Nephron progenitor cell (in vitro differentiated cells): ENCODE data around the gene EFNA1.
"Not testable (repeated sequence)": the region's sequence is repeated elsewhere in the genome, so short reads cannot be mapped to it uniquely, and the experiment has no call there.

ENCODE experiments used
- DNase-seq: peaks from one replicate; pipeline ENCODE4 v3.0.0; 2021
- H3K27ac Mint-ChIP-seq: 2 replicates; pipeline ENCODE4 v1.8.0; 2021; ENCODE audit warnings: mild to moderate bottlenecking, moderate library complexity, mixed read lengths
- H3K27me3 Mint-ChIP-seq: 2 replicates; pipeline ENCODE4 v1.8.0; 2021; ENCODE audit warnings: mild to moderate bottlenecking, low read depth, mixed read lengths; ENCODE audit not compliant: poor library complexity
- H3K36me3 Mint-ChIP-seq: 2 replicates; pipeline ENCODE4 v1.8.0; 2021; ENCODE audit warnings: low read depth, mixed read lengths
- H3K4me1 Mint-ChIP-seq: 2 replicates; pipeline ENCODE4 v1.8.0; 2021; ENCODE audit warnings: mixed read lengths
- H3K4me3 Mint-ChIP-seq: 2 replicates; pipeline ENCODE4 v1.8.0; 2021; ENCODE audit warnings: mild to moderate bottlenecking, moderate library complexity, mixed read lengths
- H3K9me3 Mint-ChIP-seq: 2 replicates; pipeline ENCODE4 v1.8.0; 2021; ENCODE audit warnings: mild to moderate bottlenecking, moderate library complexity, mixed read lengths
- TF ChIP-seq, protein P1 (sequence below): fragments of 200-600 bp; sonication (generic); IDR thresholded peaks from 2 replicates; pipeline ENCODE4 v1.5.0; 2021; ENCODE audit warnings: antibody characterized with exemption

EFNA1 gene

DNA sequence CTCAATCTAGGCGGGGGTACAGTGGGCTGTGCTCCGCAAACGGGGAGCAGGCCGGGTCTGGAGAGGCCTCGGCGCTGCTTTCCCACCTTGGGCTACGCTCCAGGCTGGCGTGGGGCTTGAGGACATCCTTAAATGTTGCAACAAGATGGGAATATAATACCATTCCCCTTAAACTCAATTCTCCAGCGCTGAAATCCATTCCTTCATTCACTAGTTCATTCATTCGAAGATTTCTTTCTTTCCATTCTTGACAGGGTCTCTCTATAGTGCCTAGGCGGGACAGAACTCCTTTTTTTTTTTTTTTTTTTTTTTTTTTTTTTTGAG, 12.9 kb downstream of the EFNA1 start:
- Mint-ChIP-seq H3K4me1 (peaks cover 41% of the 10 kb centered on the region), H3K27me3 (peaks cover 22% of the 10 kb centered on the region), H3K36me3 (peaks cover 16% of the 10 kb centered on the region), H3K9me3 (no peaks in the 10 kb centered on the region), H3K27ac (peak overlapping the region; percentile 72), H3K4me3 (peak overlapping the region; percentile 94)
- TF ChIP-seq, protein P1, sequence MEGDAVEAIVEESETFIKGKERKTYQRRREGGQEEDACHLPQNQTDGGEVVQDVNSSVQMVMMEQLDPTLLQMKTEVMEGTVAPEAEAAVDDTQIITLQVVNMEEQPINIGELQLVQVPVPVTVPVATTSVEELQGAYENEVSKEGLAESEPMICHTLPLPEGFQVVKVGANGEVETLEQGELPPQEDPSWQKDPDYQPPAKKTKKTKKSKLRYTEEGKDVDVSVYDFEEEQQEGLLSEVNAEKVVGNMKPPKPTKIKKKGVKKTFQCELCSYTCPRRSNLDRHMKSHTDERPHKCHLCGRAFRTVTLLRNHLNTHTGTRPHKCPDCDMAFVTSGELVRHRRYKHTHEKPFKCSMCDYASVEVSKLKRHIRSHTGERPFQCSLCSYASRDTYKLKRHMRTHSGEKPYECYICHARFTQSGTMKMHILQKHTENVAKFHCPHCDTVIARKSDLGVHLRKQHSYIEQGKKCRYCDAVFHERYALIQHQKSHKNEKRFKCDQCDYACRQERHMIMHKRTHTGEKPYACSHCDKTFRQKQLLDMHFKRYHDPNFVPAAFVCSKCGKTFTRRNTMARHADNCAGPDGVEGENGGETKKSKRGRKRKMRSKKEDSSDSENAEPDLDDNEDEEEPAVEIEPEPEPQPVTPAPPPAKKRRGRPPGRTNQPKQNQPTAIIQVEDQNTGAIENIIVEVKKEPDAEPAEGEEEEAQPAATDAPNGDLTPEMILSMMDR: no peak
- DNase-seq: no peak

DNA sequence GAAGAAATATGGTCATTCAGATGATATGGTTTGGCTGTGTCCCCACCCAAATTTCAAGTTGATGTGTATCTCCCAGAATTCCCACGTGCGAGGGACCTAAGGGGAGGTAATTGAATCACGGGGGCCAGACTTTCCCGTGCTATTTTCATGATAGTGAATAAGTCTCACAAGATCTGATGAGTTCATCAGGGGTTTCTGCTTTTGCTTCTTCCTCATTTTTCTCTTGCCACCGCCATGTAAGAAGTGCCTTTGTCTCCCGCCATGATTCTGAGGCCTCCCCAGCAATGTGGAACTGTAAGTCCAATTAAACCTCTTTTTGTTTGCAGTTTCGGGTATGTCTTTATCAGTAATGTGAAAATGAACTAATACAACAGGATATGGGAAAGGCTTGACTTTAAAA, 14.1 kb downstream of the EFNA1 start:
- no peak for DNase-seq

DNA sequence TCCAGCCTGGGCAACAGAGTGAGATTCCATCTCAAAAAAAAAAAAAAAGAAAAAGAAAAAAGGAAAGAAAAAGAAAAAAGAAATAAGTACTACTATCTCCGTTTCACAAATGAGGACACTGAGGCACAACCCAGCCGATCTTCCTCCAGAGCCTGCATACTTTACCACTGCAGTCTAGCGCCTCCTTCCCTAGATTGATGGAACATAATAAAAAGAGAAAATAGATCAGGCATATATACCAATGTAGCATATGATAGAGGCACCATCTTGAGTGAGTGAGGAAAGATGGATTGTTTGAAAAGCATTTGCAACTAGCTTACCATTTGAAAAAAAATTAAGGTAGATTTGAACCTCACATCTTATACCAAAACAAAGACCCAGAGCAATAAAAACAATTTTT, 17.8 kb downstream of the EFNA1 start:
- H3K27me3 Mint-ChIP-seq: peaks cover 39% of the 10 kb centered on the region
- TF ChIP-seq, protein P1: no peak
- no peaks in the 10 kb centered on the region for H3K4me1 Mint-ChIP-seq
- H3K4me3 Mint-ChIP-seq: no peak overlapping the region
- no peaks in the 10 kb centered on the region for H3K36me3 Mint-ChIP-seq
- H3K9me3 Mint-ChIP-seq: no peaks in the 10 kb centered on the region
- H3K27ac Mint-ChIP-seq: no peak overlapping the region
- no peak for DNase-seq

More for the DNA sequence above, 14.1 kb downstream of the EFNA1 start:
- TF ChIP-seq, protein P1: no peak
- Mint-ChIP-seq H3K4me3 (peak overlapping the region; percentile 44), H3K9me3 (no peaks in the 10 kb centered on the region), H3K4me1 (peaks cover 29% of the 10 kb centered on the region), H3K27ac (no peak overlapping the region), H3K27me3 (peaks cover 22% of the 10 kb centered on the region), H3K36me3 (peaks cover 16% of the 10 kb centered on the region)

DNA sequence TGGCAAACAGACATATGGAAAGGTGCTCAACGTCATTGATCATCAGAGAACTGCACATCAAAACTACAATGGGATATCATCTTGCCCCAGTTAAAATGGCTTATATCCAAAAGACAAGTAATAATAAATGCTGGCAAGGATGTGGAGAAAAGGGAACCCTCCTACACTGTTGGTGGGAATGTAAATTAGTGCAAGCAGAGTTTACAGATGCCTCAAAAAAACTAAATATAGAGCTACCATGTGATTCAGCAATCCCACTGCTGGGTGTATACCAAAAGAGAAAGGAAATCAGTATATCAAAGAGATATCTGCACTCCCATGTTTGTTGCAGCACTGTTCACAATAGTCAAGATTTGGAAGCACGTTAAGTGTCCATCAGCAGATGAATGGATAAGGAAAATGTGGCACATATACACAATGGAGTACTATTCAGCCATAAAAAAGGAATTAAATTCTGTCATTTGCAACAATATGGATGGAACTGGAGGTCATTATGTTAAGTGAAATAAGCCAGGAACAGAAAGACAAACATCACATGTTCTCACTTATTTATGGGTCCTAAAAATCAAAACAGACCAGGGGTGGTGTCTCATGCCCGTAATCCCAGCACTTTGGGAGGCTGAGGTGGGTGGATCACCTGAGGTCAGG, 28.4 kb downstream of the EFNA1 start:
- H3K4me3 Mint-ChIP-seq, H3K4me1 Mint-ChIP-seq, H3K27ac Mint-ChIP-seq, DNase-seq, H3K36me3 Mint-ChIP-seq, H3K9me3 Mint-ChIP-seq: not testable (repeated sequence)
- H3K27me3 Mint-ChIP-seq: peaks cover 31% of the 10 kb centered on the region

DNA sequence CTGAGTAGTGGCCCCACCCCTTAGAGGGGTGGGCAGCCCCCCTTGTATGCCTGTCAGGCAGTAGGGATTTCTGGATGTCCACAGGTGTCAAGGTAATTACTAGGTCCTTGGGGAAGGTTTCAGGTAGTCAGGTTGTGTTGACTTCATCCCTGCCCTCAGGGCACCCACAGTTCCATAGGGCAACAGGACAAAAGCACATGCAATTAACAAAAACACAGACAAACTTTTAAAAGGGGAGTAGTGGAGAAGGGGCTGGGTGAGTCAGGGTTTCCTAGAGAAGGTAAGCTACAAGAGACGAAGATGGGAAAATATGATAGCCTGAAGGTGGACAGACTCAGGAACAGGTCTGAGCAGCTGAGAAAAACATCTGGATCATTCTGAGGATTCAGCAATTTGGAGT, 31.3 kb downstream of the EFNA1 start:
- no peak overlapping the region for H3K27ac Mint-ChIP-seq
- peaks cover 12% of the 10 kb centered on the region for H3K9me3 Mint-ChIP-seq
- no peaks in the 10 kb centered on the region for H3K4me1 Mint-ChIP-seq
- no peak for DNase-seq
- no peaks in the 10 kb centered on the region for H3K36me3 Mint-ChIP-seq
- H3K4me3 Mint-ChIP-seq: no peak overlapping the region
- H3K27me3 Mint-ChIP-seq: peaks cover 16% of the 10 kb centered on the region
- TF ChIP-seq, protein P1: no peak

DNA sequence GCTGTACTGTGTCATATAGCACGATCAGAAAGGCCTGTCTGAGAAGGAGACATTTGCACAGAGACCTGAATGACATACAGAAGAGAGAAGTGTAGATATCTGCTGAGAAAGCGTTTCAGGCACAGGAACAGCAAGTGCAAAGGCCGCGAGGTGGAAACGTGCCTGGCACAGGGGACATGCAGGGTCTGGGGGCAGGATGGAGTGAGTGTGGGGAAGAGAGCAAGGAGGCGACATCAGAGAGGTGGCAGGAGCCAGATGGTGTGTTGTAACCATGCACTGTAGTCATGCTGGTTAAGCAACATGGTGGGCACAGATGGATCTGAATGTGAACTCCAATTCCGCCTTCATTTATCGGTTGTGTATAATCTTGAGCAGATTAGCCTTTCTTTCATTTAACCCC, 32.5 kb downstream of the EFNA1 start:
- Mint-ChIP-seq H3K9me3 (peaks cover 10% of the 10 kb centered on the region), H3K36me3 (no peaks in the 10 kb centered on the region), H3K4me1 (no peaks in the 10 kb centered on the region), H3K27me3 (peaks cover 9% of the 10 kb centered on the region), H3K27ac (peak overlapping the region; percentile 13), H3K4me3 (no peak overlapping the region)
- TF ChIP-seq, protein P1: no peak
- no peak for DNase-seq

DNA sequence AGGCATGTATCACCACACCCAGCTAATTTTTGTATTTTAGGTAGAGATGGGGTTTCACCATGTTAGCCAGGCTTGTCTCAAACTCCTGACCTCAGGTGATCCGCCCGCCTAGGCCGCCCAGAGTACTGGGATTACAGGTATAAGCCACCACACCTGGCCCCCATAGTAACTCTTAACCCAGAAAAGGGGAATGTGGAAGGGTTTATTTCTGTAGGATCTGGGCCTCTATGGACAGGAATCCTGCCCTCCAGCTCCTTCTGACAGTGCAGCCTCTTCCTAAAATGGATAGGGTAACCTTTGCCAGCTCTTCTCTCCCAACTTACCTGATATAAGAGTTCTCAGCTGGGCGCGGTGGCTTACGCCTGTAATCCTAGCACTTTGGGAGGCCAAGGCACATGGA, 35.0 kb downstream of the EFNA1 start:
- not testable (repeated sequence) for H3K27ac Mint-ChIP-seq, DNase-seq, H3K4me3 Mint-ChIP-seq, H3K36me3 Mint-ChIP-seq, H3K27me3 Mint-ChIP-seq
- H3K4me1 Mint-ChIP-seq: peaks cover 23% of the 10 kb centered on the region
- peaks cover 11% of the 10 kb centered on the region for H3K9me3 Mint-ChIP-seq

DNA sequence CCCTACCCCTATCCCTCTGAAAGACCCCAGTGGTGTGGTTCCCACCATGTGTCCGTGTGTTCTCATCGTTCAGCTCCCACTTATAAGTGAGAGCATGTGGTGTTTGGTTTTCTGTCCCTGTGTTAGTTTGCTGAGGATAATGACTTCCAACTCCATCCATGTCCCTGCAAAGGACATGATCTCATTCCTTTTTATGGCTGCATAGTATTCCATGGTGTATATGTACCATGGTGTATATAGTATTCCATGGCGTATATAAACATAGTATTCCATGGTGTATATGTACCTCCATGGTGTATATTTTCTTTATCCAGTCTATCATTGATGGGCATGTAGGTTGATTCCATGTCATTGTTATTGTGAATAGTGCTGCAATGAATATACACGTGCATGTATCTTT, 36.1 kb downstream of the EFNA1 start:
- not testable (repeated sequence) for H3K4me3 Mint-ChIP-seq, DNase-seq, H3K27ac Mint-ChIP-seq, H3K27me3 Mint-ChIP-seq, H3K36me3 Mint-ChIP-seq
- Mint-ChIP-seq H3K4me1 (peaks cover 27% of the 10 kb centered on the region), H3K9me3 (peaks cover 11% of the 10 kb centered on the region)

DNA sequence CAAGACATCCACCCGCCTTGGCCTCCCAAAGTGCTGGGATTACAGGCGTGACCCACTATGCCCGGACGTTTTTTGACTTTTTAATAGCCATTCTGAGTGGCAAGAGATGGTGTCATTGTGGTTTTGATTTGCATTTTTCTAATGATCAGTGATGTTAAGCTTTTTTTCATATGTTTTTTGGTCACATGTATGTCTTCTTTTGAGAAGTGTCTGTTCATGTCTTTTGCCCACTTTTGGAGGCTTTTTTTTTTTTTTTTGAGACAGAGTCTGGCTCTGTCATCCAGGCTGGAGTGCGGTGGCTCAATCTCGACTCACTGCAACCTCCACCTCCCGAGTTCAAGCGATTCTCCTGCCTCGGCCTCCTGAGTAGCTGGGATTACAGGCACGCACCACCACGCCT, 36.9 kb downstream of the EFNA1 start:
- H3K4me1 Mint-ChIP-seq: peaks cover 27% of the 10 kb centered on the region
- H3K36me3 Mint-ChIP-seq, H3K4me3 Mint-ChIP-seq, H3K27me3 Mint-ChIP-seq, H3K27ac Mint-ChIP-seq, DNase-seq: not testable (repeated sequence)
- peaks cover 11% of the 10 kb centered on the region for H3K9me3 Mint-ChIP-seq
